Measurements from ENCODE around the gene GLIS1. TPM values are rescaled to one million over a fixed set of nuclear protein-coding genes. Genes with fewer than 3 reads are reported as not detected.

Gene GLIS1
- total RNA-seq, 1 experiment from 2014 or later: not detected

- DNase-seq (ENCODE audit: low spot score): no peak
Observed at GRCh38 chr1:53535226-53535625, 203.7 kb downstream of the GLIS1 start.

- DNase-seq (ENCODE audit: low spot score): no peak
Observed at GRCh38 chr1:53532912-53533311, 206.1 kb downstream of the GLIS1 start.

GRCh38 chr1:53532377-53532776 lies 206.6 kb downstream of the GLIS1 start:
- DNase-seq (ENCODE audit: low spot score): no peak

- DNase-seq (ENCODE audit: low spot score): no peak
Observed at GRCh38 chr1:53530550-53530949, 208.4 kb downstream of the GLIS1 start.

GRCh38 chr1:53529555-53529954 lies 209.4 kb downstream of the GLIS1 start:
- DNase-seq (ENCODE audit: low spot score): no peak

- DNase-seq (ENCODE audit: low spot score): no peak
Observed at GRCh38 chr1:53527368-53527767, 211.6 kb downstream of the GLIS1 start.

GRCh38 chr1:53526451-53527101 lies 212.4 kb downstream of the GLIS1 start:
- DNase-seq (ENCODE audit: low spot score): no peak

GRCh38 chr1:53525595-53525994 lies 213.4 kb downstream of the GLIS1 start:
- DNase-seq (ENCODE audit: low spot score): no peak

GRCh38 chr1:53524428-53525375 lies 214.3 kb downstream of the GLIS1 start:
- peak; percentile 12 for DNase-seq (ENCODE audit: low spot score)

GRCh38 chr1:53521924-53522552 lies 216.9 kb downstream of the GLIS1 start:
- no peak for DNase-seq (ENCODE audit: low spot score)

- no peak for DNase-seq (ENCODE audit: low spot score)
Observed at GRCh38 chr1:53520481-53520880, 218.5 kb downstream of the GLIS1 start.

- DNase-seq (ENCODE audit: low spot score): no peak
Observed at GRCh38 chr1:53519421-53519820, 219.5 kb downstream of the GLIS1 start.

- DNase-seq (ENCODE audit: low spot score): no peak
Observed at GRCh38 chr1:53518775-53519174, 220.2 kb downstream of the GLIS1 start.

GRCh38 chr1:53517821-53518352 lies 221.1 kb downstream of the GLIS1 start:
- DNase-seq (ENCODE audit: low spot score): no peak

GRCh38 chr1:53517109-53517508 lies 221.9 kb downstream of the GLIS1 start:
- DNase-seq (ENCODE audit: low spot score): no peak

- no peak for DNase-seq (ENCODE audit: low spot score)
Observed at GRCh38 chr1:53516181-53516580, 222.8 kb downstream of the GLIS1 start.

GRCh38 chr1:53514436-53514835 lies 224.5 kb downstream of the GLIS1 start:
- no peak for DNase-seq (ENCODE audit: low spot score)

- no peak for DNase-seq (ENCODE audit: low spot score)
Observed at GRCh38 chr1:53513846-53514245, 225.1 kb downstream of the GLIS1 start.

GRCh38 chr1:53512807-53513755 lies 225.9 kb downstream of the GLIS1 start:
- DNase-seq (ENCODE audit: low spot score): no peak

- no peak for DNase-seq (ENCODE audit: low spot score)
Observed at GRCh38 chr1:53511933-53512806, 226.8 kb downstream of the GLIS1 start.

Data from HT-29 (cell line).